KOPT-K1 (cell line): ENCODE data around the gene BMP7.
"Not testable (repeated sequence)": the region's sequence is repeated elsewhere in the genome, so short reads cannot be mapped to it uniquely, and the experiment has no call there.

Experiments
- H3K27ac ChIP-seq: fragments of 200-600 bp; sonication (generic); 2 replicates; pipeline ENCODE4 v1.5.1; 2016; ENCODE audit warnings: antibody characterized with exemption, mild to moderate bottlenecking, low read depth, low read length; ENCODE audit not compliant: poor library complexity, severe bottlenecking
- H3K36me3 ChIP-seq: fragments of 200-600 bp; sonication (generic); 2 replicates; pipeline ENCODE4 v1.5.1; 2017; ENCODE audit warnings: antibody characterized with exemption, mild to moderate bottlenecking, low read length, moderate library complexity; ENCODE audit not compliant: insufficient read depth
- H3K9me3 ChIP-seq: fragments of 200-600 bp; sonication (generic); 2 replicates; pipeline ENCODE4 v1.5.1; 2017; ENCODE audit warnings: antibody characterized with exemption, low read length, mild to moderate bottlenecking; ENCODE audit not compliant: insufficient read depth, poor library complexity, severe bottlenecking

The BMP7 gene

GRCh38 chr20:57167292-57167655 is 99.2 kb downstream of the BMP7 start:
- H3K9me3 ChIP-seq, result peaks cover 11% of the 10 kb centered on the region
- H3K27ac ChIP-seq, result no peak overlapping the region
- H3K36me3 ChIP-seq, result no peaks in the 10 kb centered on the region

GRCh38 chr20:57166568-57167291 is 99.7 kb downstream of the BMP7 start:
- Histone ChIP-seq H3K36me3 (no peaks in the 10 kb centered on the region), H3K27ac (no peak overlapping the region), H3K9me3 (peaks cover 11% of the 10 kb centered on the region)

- no peak overlapping the region for H3K27ac ChIP-seq
- peaks cover 11% of the 10 kb centered on the region for H3K9me3 ChIP-seq
- H3K36me3 ChIP-seq, result no peaks in the 10 kb centered on the region
Observed at GRCh38 chr20:57165427-57166004, 100.9 kb downstream of the BMP7 start.

GRCh38 chr20:57164872-57165271 is 101.6 kb downstream of the BMP7 start:
- H3K9me3 ChIP-seq, result peaks cover 11% of the 10 kb centered on the region
- H3K27ac ChIP-seq, result no peak overlapping the region
- H3K36me3 ChIP-seq, result no peaks in the 10 kb centered on the region

- Histone ChIP-seq H3K9me3 (peaks cover 11% of the 10 kb centered on the region), H3K36me3 (no peaks in the 10 kb centered on the region), H3K27ac (no peak overlapping the region)
Observed at GRCh38 chr20:57163041-57163440, 103.4 kb downstream of the BMP7 start.

GRCh38 chr20:57162362-57162652 is 104.1 kb downstream of the BMP7 start:
- Histone ChIP-seq H3K9me3 (peaks cover 11% of the 10 kb centered on the region), H3K27ac (no peak overlapping the region), H3K36me3 (no peaks in the 10 kb centered on the region)

- no peak overlapping the region for H3K27ac ChIP-seq
- no peaks in the 10 kb centered on the region for H3K36me3 ChIP-seq
- peaks cover 11% of the 10 kb centered on the region for H3K9me3 ChIP-seq
Observed at GRCh38 chr20:57161478-57162361, 104.7 kb downstream of the BMP7 start.

- Histone ChIP-seq H3K9me3 (peaks cover 11% of the 10 kb centered on the region), H3K36me3 (no peaks in the 10 kb centered on the region), H3K27ac (no peak overlapping the region)
Observed at GRCh38 chr20:57160985-57161384, 105.5 kb downstream of the BMP7 start.

- Histone ChIP-seq H3K27ac (no peak overlapping the region), H3K9me3 (peaks cover 11% of the 10 kb centered on the region), H3K36me3 (no peaks in the 10 kb centered on the region)
Observed at GRCh38 chr20:57159945-57160610, 106.4 kb downstream of the BMP7 start.

GRCh38 chr20:57159193-57159851 is 107.1 kb downstream of the BMP7 start:
- no peaks in the 10 kb centered on the region for H3K36me3 ChIP-seq
- H3K9me3 ChIP-seq, result peaks cover 8% of the 10 kb centered on the region
- H3K27ac ChIP-seq, result no peak overlapping the region

GRCh38 chr20:57158474-57158873 is 108.0 kb downstream of the BMP7 start:
- no peaks in the 10 kb centered on the region for H3K36me3 ChIP-seq
- H3K27ac ChIP-seq, result no peak overlapping the region

GRCh38 chr20:57157787-57158186 is 108.7 kb downstream of the BMP7 start:
- H3K27ac ChIP-seq, H3K9me3 ChIP-seq, H3K36me3 ChIP-seq: not testable (repeated sequence)

More at GRCh38 chr20:57158474-57158873, 108.0 kb downstream of the BMP7 start:
- H3K9me3 ChIP-seq, result no peaks in the 10 kb centered on the region

- Histone ChIP-seq H3K9me3 (no peaks in the 10 kb centered on the region), H3K27ac (no peak overlapping the region), H3K36me3 (no peaks in the 10 kb centered on the region)
Observed at GRCh38 chr20:57157106-57157691, 109.2 kb downstream of the BMP7 start.

GRCh38 chr20:57156011-57156729 is 110.3 kb downstream of the BMP7 start:
- Histone ChIP-seq H3K36me3 (no peaks in the 10 kb centered on the region), H3K9me3 (no peaks in the 10 kb centered on the region), H3K27ac (no peak overlapping the region)
